Thymus (tissue), 14 donors: ENCODE data around the gene MAGEF1. TPM values are rescaled to one million over a fixed set of nuclear protein-coding genes. Genes with fewer than 3 reads are reported as not detected.

ENCODE experiments used
- DNase-seq, 9 donors: peaks; one replicate each; pipeline ENCODE4 v3.0.0-alpha.2; 2013; ENCODE audit warnings: low spot score in 9 of 9, low read depth in 6 of 9, missing footprints in 1 of 9
- H3K27ac ChIP-seq, 2 donors: one replicate each; pipeline ENCODE4 v1.5.1; 2013; ENCODE audit warnings: control low read depth in 1 of 2, low read depth in 1 of 2, low read length in 1 of 2, mild to moderate bottlenecking in 1 of 2, moderate library complexity in 1 of 2
- H3K27me3 ChIP-seq, 2 donors: one replicate each; pipeline ENCODE4 v1.5.1; 2013; ENCODE audit warnings: low read length in 1 of 2; ENCODE audit not compliant: control insufficient read depth in 2 of 2, insufficient read depth in 1 of 2
- H3K36me3 ChIP-seq, 2 donors: one replicate each; pipeline ENCODE4 v1.5.1; 2013; ENCODE audit warnings: low read length in 1 of 2, mild to moderate bottlenecking in 1 of 2, moderate library complexity in 1 of 2; ENCODE audit not compliant: control insufficient read depth in 2 of 2, insufficient read depth in 2 of 2
- H3K4me1 ChIP-seq, 2 donors: one replicate each; pipeline ENCODE4 v1.5.1; 2013; ENCODE audit warnings: low read length in 2 of 2; ENCODE audit not compliant: control insufficient read depth in 2 of 2, insufficient read depth in 2 of 2
- H3K4me3 ChIP-seq, 2 donors: one replicate each; pipeline ENCODE4 v1.5.1; 2013; ENCODE audit warnings: low read length in 2 of 2, control low read depth in 1 of 2, mild to moderate bottlenecking in 1 of 2
- H3K9me3 ChIP-seq, 2 donors: one replicate each; pipeline ENCODE4 v1.5.1; 2013; ENCODE audit warnings: low read length in 1 of 2, mild to moderate bottlenecking in 1 of 2; ENCODE audit not compliant: control insufficient read depth in 2 of 2, insufficient read depth in 1 of 2
- WGBS: extraction: QIAGEN DNeasy Blood & Tissue Kit; methylation state at CpG from one replicate; pipeline ENCODE4 v1.1.7; 2013; 5-methylcytosine and 5-hydroxymethylcytosine counted together
- long read RNA-seq, 10 donors: transcript quantifications; one replicate each; lab custom pipeline, GENCODE V29; 2026
- polyA plus RNA-seq: library from polyadenylated mRNA; stranded (reverse); fragments of 200-250 nt; gene quantifications from one replicate; pipeline ENCODE4 v1.2.3, GENCODE V29; 2013
- total RNA-seq: library from RNA; stranded (reverse); fragments of 120-200 nt; gene quantifications from one replicate; pipeline ENCODE4 v1.2.4, GENCODE V29; 2013
- donor health status: healthy.

Gene MAGEF1
- total RNA-seq, result 27.6 TPM
- 62.4 TPM for polyA plus RNA-seq
- long read RNA-seq, donor 1, partial matches to known transcripts, result 0 of 4 reads
- long read RNA-seq, donor 1, other reads (novel, unspliced or antisense), result 0 of 4 reads
- long read RNA-seq, donor 2, result 0 reads
- long read RNA-seq, donor 3, transcript MAGEF1-201 (1 exons, 1,636 nt), result major isoform, 37 of 37 reads
- long read RNA-seq, donor 3, partial matches to known transcripts, result 0 of 37 reads
- long read RNA-seq, donor 3, other reads (novel, unspliced or antisense), result 0 of 37 reads
- long read RNA-seq, donor 4, transcript MAGEF1-201 (1 exons, 1,636 nt), result major isoform, 17 of 17 reads
- long read RNA-seq, donor 4, partial matches to known transcripts, result 0 of 17 reads
- long read RNA-seq, donor 4, other reads (novel, unspliced or antisense), result 0 of 17 reads
- long read RNA-seq, donor 5, transcript MAGEF1-201 (1 exons, 1,636 nt), result major isoform, 41 of 41 reads
- long read RNA-seq, donor 5, partial matches to known transcripts, result 0 of 41 reads
- long read RNA-seq, donor 5, other reads (novel, unspliced or antisense), result 0 of 41 reads
- long read RNA-seq, donor 6, transcript MAGEF1-201 (1 exons, 1,636 nt), result major isoform, 16 of 16 reads
- long read RNA-seq, donor 6, partial matches to known transcripts, result 0 of 16 reads
- long read RNA-seq, donor 6, other reads (novel, unspliced or antisense), result 0 of 16 reads
- long read RNA-seq, donor 7, transcript MAGEF1-201 (1 exons, 1,636 nt), result major isoform, 31 of 31 reads
- long read RNA-seq, donor 7, partial matches to known transcripts, result 0 of 31 reads
- long read RNA-seq, donor 7, other reads (novel, unspliced or antisense), result 0 of 31 reads
- long read RNA-seq, donor 8, transcript MAGEF1-201 (1 exons, 1,636 nt), result major isoform, 12 of 12 reads
- long read RNA-seq, donor 8, partial matches to known transcripts, result 0 of 12 reads
- long read RNA-seq, donor 8, other reads (novel, unspliced or antisense), result 0 of 12 reads
- long read RNA-seq, donor 9, transcript MAGEF1-201 (1 exons, 1,636 nt), result major isoform, 22 of 22 reads
- long read RNA-seq, donor 9, partial matches to known transcripts, result 0 of 22 reads
- long read RNA-seq, donor 9, other reads (novel, unspliced or antisense), result 0 of 22 reads
- long read RNA-seq, donor 10, transcript MAGEF1-201 (1 exons, 1,636 nt), result major isoform, 22 of 22 reads
- long read RNA-seq, donor 10, partial matches to known transcripts, result 0 of 22 reads
- long read RNA-seq, donor 10, other reads (novel, unspliced or antisense), result 0 of 22 reads

GRCh38 chr3:184711493-184712247 lies at the start of gene MAGEF1:
TSS of gene MAGEF1 (minus strand) at chr3:184712064. CDS start at chr3:184711821, 243 bp downstream.
- DNase-seq, result peak; percentile 37 to 82 (median 64)
- H3K27ac ChIP-seq, result peak within 1 kb of the TSS; percentile 66 to 94
- peaks cover 0 to 4% of the 10 kb centered on the region in 2 donors for H3K9me3 ChIP-seq
- H3K4me1 ChIP-seq, result peaks cover 10 to 16% of the 10 kb centered on the region in 2 donors
- H3K27me3 ChIP-seq, result no peaks in the 10 kb centered on the region
- H3K36me3 ChIP-seq, result peaks cover 0 to 8% of the 10 kb centered on the region in 2 donors
- WGBS, result under 1% methylated on average over 67 of the region's 67 CpGs
- peak within 1 kb of the TSS; percentile 67 to 96 for H3K4me3 ChIP-seq

DNA sequence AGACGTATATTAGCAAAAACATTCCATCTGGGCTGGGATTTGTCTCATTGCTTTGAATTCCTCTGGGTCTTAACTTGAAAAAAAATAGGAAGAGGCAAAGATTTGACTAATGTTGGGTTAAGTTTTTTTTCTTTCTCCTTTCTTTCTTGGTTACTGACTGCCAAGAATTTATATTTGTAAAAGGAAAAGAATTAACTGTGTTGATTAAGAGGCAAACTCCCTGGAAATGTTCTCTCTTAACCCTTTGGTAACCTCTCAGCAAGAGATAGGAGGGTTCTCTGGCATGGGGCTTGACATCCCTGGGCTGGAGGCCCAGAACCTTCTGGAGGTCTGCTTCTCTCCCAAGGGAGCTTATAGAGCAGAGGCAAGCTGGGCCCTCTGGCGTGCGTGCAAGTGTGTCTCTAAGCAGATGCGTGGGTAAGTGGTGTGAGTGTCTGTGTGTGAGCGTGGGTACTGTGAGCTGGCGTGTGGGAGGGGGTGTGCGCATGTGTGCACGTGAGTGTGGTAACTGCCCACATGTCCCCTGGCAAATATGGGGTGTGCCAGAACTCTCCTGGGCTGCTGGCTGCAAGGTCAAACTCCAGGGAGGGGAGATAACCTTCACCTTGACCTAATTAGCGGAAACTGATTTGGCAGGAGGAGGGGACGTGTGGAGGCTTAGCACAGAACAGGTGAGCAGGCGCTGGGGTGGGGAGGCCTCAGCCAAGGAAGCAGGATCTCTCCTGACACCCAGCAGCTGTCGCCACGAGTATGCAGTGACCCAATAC lies 49.4 kb upstream of the MAGEF1 start:
- no peak overlapping the region for H3K27ac ChIP-seq
- H3K27me3 ChIP-seq, result no peaks in the 10 kb centered on the region
- no peaks in the 10 kb centered on the region for H3K36me3 ChIP-seq
- no peaks in the 10 kb centered on the region for H3K9me3 ChIP-seq
- DNase-seq, result no peak
- no peak overlapping the region for H3K4me3 ChIP-seq
- 96% methylated on average over 13 of the region's 13 CpGs for WGBS
- H3K4me1 ChIP-seq, result peaks cover 0 to 19% of the 10 kb centered on the region in 2 donors

DNA sequence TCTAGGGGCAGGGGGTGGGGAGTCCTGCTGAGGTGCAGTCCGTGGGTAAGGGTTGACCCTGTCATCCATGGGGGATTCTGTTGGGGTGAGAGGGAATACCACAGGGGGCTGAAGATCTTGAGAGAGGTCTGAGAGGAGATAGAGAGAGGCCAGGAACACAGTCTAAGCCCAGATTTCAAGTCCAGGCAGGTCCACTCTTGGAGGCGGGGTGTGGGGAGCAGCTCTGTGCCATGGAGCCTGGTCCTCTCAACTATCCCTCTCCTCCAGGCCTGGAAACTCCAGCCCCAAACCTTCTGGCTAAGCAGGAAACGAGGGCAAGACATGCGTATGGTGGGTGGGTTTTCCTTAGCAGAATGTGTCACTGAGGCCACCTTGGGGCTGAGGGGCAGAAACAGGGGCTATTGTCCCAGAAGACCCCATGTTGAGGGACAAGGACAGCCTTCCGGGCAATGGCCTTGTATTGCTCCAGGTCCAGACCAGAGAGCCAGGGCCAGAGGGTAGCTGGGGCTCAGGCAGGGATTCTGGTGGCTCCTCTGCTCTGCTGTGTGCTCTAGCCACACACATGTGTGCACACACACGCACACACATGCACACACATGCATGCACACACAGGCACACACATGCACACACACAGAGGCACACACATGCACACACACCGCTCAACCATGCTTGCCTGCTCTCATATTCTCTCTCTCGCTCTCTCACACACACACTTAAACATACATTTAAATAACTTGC lies 48.6 kb upstream of the MAGEF1 start:
- DNase-seq, result no peak
- WGBS, result 93% methylated on average over 8 of the region's 8 CpGs
- H3K27ac ChIP-seq, result no peak overlapping the region

GRCh38 chr3:184759666-184760200 lies 47.9 kb upstream of the MAGEF1 start:
- no peaks in the 10 kb centered on the region for H3K9me3 ChIP-seq
- no peaks in the 10 kb centered on the region for H3K36me3 ChIP-seq
- no peaks in the 10 kb centered on the region for H3K27me3 ChIP-seq
- 92% methylated on average over 14 of the region's 14 CpGs for WGBS
- peaks cover 0 to 19% of the 10 kb centered on the region in 2 donors for H3K4me1 ChIP-seq
- H3K4me3 ChIP-seq, result no peak overlapping the region
- H3K27ac ChIP-seq, result no peak overlapping the region
- no peak for DNase-seq

More for the DNA sequence above, 48.6 kb upstream of the MAGEF1 start:
- H3K9me3 ChIP-seq, result no peaks in the 10 kb centered on the region
- no peaks in the 10 kb centered on the region for H3K27me3 ChIP-seq
- no peak overlapping the region for H3K4me3 ChIP-seq
- peaks cover 0 to 19% of the 10 kb centered on the region in 2 donors for H3K4me1 ChIP-seq
- H3K36me3 ChIP-seq, result no peaks in the 10 kb centered on the region

DNA sequence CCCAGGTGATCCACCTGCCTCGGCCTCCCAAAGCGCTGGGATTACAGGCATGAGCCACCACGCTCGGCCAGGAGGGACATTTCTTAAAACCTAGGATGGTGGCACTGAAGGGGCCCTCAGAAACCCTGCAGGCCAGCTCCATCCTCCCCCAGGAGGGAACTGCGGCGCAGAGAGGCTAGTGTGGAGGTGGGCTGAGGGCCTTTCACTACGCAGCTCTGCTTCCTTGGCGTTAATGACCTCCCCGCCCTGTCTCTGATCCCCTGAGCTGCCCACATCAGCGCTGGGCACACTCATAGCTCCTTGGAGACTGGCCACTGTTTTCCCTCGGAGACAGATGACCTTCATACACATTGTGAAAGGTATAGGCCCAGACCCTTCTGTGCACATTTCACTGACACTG lies 46.2 kb upstream of the MAGEF1 start:
- Histone ChIP-seq H3K27ac (no peak overlapping the region), H3K27me3 (no peaks in the 10 kb centered on the region), H3K9me3 (no peaks in the 10 kb centered on the region), H3K36me3 (no peaks in the 10 kb centered on the region), H3K4me1 (peaks cover 0 to 19% of the 10 kb centered on the region in 2 donors), H3K4me3 (no peak overlapping the region)
- DNase-seq, result no peak
- WGBS, result 93% methylated on average over 11 of the region's 11 CpGs

DNA sequence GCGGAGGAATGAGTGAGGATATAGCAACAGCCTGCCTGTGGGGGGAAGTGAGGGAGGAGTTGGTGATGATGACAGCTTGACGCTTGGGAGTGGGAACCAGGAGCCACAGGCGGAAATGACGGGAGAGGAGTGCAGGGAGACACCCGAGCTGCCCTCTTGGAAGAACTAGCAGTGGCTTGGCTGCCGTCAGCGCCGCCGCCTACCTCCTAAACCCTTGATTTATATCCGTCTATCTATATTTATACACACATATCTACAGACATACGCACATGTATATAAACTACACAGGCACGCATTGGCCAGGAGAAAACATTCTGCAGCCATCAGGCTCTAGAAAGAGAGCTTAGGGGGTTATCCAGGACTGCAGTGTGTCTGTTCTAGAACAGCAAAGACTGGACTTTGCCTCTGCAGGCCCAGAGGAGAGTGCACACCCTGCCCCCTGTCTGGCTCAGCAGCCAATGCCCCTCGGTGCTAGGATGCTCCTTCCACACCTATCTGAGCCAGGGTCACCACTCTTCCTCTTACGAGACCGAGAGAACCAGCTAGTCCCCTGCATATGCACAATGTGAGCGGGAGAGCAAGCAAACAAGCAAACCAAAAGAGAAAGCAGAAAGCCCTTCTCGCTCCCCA lies 45.3 kb upstream of the MAGEF1 start:
- no peak for DNase-seq
- 75% methylated on average over 17 of the region's 17 CpGs for WGBS

More for the DNA sequence above, 45.3 kb upstream of the MAGEF1 start:
- peaks cover 0 to 2% of the 10 kb centered on the region in 2 donors for H3K27me3 ChIP-seq
- no peak overlapping the region for H3K4me3 ChIP-seq
- no peaks in the 10 kb centered on the region for H3K9me3 ChIP-seq
- peaks cover 0 to 24% of the 10 kb centered on the region in 2 donors for H3K4me1 ChIP-seq
- H3K27ac ChIP-seq, result peak overlapping the region in 1 of 2 donors; percentile 62
- H3K36me3 ChIP-seq, result no peaks in the 10 kb centered on the region
